ENCODE measurements around the gene ERICH2.
A peak's percentile ranks its signal among the peaks of the same experiment; 100 is the strongest.
"Not testable (repeated sequence)": the region's sequence is repeated elsewhere in the genome, so short reads cannot be mapped to it uniquely, and the experiment has no call there.

Gene ERICH2

DNA sequence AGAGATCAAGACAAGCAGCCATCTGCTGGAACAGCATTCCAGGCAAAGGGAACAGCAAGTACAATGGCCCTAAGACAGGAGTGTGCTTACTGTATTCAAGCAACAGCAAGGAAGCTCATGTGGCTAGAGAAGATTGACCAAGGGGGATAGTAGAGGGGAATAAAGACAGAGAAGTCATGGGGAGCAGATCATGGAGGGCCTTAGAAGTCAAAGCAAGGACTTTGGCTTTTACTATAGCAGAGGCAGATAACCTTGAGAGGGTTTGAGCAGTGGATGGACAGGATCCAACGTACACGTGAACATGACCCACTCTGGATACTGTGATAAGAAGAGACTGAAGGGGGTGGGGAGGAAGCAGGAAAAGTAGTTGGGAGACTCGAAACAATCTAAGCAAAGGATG, 28.2 kb upstream of the ERICH2 start:
- TF ChIP-seq, protein P1, sequence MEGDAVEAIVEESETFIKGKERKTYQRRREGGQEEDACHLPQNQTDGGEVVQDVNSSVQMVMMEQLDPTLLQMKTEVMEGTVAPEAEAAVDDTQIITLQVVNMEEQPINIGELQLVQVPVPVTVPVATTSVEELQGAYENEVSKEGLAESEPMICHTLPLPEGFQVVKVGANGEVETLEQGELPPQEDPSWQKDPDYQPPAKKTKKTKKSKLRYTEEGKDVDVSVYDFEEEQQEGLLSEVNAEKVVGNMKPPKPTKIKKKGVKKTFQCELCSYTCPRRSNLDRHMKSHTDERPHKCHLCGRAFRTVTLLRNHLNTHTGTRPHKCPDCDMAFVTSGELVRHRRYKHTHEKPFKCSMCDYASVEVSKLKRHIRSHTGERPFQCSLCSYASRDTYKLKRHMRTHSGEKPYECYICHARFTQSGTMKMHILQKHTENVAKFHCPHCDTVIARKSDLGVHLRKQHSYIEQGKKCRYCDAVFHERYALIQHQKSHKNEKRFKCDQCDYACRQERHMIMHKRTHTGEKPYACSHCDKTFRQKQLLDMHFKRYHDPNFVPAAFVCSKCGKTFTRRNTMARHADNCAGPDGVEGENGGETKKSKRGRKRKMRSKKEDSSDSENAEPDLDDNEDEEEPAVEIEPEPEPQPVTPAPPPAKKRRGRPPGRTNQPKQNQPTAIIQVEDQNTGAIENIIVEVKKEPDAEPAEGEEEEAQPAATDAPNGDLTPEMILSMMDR (IDR thresholded peaks at IDR 0.05; ENCODE audit: low read depth, low read length, missing control alignments), result no peak
- DNase-seq (ENCODE audit: low read depth), result no peak
- in situ Hi-C loops (cut with HindIII; ENCODE audit: low sequenced_read_pairs), result no loop called here

DNA sequence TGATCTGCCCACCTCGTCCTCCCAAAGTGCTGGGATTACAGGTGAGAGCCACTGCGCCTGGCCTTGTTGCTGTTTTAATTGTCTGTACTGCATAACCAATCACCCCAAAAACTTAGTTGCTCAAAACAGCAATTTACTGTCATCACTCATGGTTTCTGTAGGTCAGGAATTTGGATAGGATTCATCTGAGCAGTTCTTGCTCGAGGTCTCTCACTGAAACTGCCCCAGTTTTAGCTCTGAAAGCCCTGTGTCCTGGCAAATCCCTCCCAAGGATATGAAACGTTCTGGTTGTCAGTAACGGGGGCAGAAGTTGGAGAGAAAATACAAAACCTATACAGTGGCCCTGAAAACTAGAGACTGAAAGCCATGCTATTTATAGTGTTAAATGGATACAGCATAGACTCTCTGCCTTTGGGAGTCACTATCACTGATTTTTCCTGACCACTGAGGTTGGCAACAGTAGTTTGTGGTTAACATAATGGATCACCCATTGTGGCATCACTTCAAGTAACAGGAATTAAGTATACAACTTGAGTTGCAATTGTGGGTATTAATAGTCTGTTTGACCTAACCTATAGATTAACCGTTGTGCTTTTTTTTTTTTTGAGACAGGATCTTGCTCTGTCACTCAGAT, 27.2 kb upstream of the ERICH2 start:
- DNase-seq (ENCODE audit: low read depth), result no peak
- TF ChIP-seq, protein P1 (IDR thresholded peaks at IDR 0.05; ENCODE audit: low read depth, low read length, missing control alignments), result no peak
- H3K4me3 ChIP-seq (ENCODE audit: low read depth, low read length), result no peak overlapping the region
- in situ Hi-C loops (cut with HindIII; ENCODE audit: low sequenced_read_pairs), result no loop called here

More for the DNA sequence above, 28.2 kb upstream of the ERICH2 start:
- H3K4me3 ChIP-seq (ENCODE audit: low read depth, low read length), result no peak overlapping the region

DNA sequence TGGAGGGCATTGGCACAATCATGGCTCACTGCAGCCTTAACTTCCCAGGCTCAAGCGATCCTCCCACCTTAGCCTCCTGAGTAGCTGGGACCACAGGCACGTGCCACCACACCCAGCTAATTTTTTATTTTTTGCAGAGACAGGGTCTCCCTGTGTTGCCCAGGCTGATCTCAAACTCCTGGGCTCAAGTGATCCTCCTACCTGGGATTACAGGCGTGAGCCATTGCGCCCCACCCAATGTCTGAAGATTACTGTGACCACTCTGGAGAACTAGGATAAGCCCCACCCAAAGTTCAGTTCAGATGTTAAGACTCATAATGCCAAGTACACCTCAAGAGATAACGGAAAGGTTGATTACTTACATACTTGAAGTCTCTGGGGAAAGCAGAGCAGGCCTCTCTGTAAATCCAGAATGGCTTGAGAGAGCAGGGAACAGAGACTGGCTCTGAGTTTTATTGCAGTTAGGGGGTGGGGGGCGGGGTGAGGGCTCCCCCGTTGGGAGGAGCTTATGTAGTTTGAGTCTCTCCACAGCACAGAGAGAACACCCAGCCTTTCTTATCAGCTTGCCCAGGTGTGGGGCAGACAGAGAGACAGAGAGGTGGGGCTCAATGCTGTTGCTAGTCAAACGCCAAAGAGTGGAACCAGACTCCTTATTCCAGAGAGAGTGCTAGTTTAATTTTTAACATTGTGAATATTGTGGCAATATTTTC, 26.5 kb upstream of the ERICH2 start:
- in situ Hi-C loops (cut with HindIII; ENCODE audit: low sequenced_read_pairs), result no loop called here

DNA sequence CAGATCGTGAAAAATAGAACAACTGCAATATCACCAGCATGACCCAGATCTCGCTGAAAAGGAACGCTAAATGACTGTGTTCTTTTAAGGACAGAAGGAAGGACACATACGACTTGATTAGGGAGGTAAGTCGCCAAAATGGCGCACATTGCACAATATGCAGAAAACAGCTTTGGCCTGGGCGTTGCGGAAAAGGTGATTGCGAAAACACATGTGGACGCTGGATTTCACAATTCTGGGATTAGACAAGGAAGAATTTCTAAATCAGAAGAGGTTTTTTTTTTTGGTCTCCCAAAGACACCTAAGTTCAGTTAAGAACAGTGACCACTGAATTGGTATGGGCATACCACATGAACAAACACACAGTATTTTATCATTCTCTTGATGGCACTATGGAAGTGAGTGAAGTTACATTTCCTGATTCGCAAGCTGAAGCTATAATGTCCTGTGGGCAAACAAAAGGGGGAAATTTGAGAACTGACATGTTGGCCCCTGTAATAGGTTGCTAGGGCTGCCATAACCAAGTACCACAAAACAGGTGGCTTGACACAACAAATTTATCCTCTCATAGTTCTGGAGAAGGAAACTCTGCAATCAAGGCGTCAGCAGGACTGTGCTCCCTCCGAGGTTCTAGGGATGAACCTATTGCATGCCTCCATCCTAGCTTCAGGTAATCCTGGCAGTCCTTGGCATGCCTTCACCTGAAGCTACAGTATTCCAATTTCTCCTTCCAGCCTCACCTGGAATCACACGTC, 25.8 kb upstream of the ERICH2 start:
- no peak for DNase-seq (ENCODE audit: low read depth)
- in situ Hi-C loops (cut with HindIII; ENCODE audit: low sequenced_read_pairs), result no loop called here

More for the DNA sequence above, 26.5 kb upstream of the ERICH2 start:
- DNase-seq (ENCODE audit: low read depth), result no peak
- H3K4me3 ChIP-seq (ENCODE audit: low read depth, low read length), result no peak overlapping the region
- TF ChIP-seq, protein P1 (IDR thresholded peaks at IDR 0.05; ENCODE audit: low read depth, low read length, missing control alignments), result no peak

DNA sequence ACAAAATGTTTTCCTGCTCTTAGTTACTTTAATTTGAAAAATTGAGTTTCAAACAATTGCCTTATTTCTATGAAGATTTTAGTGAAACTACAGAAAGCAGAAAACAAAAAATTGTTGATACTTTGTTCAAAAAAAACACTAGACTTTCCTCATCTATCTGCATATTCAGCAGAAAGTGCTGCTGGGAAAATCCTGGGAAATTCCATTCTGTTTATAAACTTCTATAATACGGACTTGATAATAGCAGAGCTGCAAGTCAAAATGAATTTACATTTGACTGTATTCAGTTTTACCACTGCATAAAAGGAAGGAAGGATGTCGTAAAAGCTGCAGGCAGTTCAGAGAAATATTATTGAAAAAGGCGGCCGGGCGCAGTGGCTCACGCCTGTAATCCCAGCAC, 24.9 kb upstream of the ERICH2 start:
- DNase-seq (ENCODE audit: low read depth), result no peak
- no peak overlapping the region for H3K4me3 ChIP-seq (ENCODE audit: low read depth, low read length)
- in situ Hi-C loops (cut with HindIII; ENCODE audit: low sequenced_read_pairs), result no loop called here
- TF ChIP-seq, protein P1 (IDR thresholded peaks at IDR 0.05; ENCODE audit: low read depth, low read length, missing control alignments), result no peak

More for the DNA sequence above, 25.8 kb upstream of the ERICH2 start:
- no peak overlapping the region for H3K4me3 ChIP-seq (ENCODE audit: low read depth, low read length)
- TF ChIP-seq, protein P1 (IDR thresholded peaks at IDR 0.05; ENCODE audit: low read depth, low read length, missing control alignments), result no peak

DNA sequence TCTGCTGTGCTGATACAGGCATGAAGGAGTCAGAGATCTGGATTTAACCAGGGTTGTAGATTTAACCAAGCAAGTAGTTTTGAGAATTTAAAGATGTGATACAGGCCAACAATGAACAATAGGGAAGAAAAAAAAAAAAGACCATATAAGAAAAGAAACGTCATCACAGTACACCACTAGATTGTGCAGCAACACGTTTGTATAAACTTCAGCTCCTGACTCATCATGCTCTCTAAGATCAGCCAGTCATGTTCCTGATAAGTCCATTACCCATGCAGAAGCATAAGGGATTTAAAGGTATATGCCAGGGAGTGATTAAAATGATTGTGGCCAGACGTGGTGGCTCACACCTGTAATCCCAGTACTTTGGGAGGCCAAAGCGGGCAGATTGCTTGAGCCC, 22.3 kb upstream of the ERICH2 start:
- in situ Hi-C loops (cut with HindIII; ENCODE audit: low sequenced_read_pairs), result no loop called here

DNA sequence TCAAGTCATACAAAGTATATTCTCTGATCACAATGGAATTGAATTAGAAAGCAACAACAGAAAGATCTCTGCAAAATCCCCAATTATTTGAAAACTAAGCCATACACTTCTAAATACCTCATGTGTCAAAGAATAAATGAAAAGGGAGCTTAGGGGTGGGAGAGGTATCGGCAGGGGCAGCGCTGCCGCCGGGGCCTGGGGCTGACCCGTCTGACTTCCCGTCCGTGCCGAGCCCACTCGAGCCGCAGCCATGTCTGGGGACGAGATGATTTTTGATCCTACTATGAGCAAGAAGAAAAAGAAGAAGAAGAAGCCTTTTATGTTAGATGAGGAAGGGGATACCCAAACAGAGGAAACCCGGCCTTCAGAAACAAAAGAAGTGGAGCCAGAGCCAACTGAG, 18.6 kb upstream of the ERICH2 start:
- DNase-seq (ENCODE audit: low read depth); H3K4me3 ChIP-seq (ENCODE audit: low read depth, low read length); in situ Hi-C loops (cut with HindIII; ENCODE audit: low sequenced_read_pairs): not testable (repeated sequence)

More for the DNA sequence above, 22.3 kb upstream of the ERICH2 start:
- peak; percentile 49 for DNase-seq (ENCODE audit: low read depth)
- no peak overlapping the region for H3K4me3 ChIP-seq (ENCODE audit: low read depth, low read length)
- TF ChIP-seq, protein P1 (IDR thresholded peaks at IDR 0.05; ENCODE audit: low read depth, low read length, missing control alignments), result no peak
